CD4-positive, alpha-beta T cell treated with Interleukin-1 beta for 1 hour (primary cell): ENCODE results near the gene GRK6.

Experiments
- DNase-seq, 2 donors: peaks; one replicate each; pipeline ENCODE4 v3.0.0-alpha.2; 2020 to 2022

Gene GRK6

GRCh38 chr5:177426566-177427210 lies at the start of gene GRK6:
Gene GRK6, plus strand, starts transcription at chr5:177426676. Its CDS starts 170 bp downstream, at chr5:177426846.
- peak; percentile 77 to 80 for DNase-seq

DNA sequence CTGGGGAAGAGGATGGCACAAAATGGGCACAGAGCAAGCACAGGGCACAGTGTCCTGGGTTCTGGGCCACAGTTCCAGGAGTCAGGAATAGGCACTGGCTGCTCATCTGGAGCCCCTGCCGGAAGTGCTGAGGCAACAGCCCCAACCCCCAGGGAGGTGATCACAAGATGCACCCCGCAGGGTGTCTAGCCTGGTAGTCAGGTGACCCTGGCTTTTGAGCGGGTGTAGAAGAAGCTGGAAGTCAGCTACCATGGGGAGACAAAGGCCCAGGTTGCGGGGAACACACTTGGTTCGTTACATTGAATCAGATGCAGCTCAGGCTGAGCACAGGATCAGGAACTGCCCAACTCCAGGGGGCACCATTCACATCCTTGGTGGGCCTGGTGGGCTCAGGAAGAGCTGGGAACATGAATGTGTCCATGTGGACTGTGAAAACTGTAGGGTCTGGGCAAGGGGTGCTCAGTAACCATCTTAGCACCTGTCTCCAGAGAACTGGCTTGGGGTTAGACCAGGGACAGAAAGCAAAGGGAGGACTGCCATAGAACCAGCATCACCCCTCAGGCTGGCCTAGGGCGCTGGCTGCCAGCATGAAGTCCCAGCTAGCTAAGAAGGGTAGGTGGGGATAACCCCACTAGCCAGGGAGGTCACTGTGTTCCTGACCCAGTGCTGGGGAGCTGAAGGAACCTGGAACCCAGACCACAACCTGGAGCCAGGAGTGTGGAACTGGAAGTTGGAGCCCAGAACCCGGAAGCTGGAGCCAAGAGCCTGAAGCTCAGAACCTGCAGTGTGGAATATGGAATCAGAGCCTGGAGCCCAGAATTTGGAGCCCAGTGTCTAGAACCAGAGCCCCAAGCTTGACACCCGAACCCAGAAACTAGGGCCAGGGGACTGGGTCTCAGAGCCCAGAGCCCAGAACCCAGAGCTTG lies 48.4 kb upstream of the GRK6 start:
- DNase-seq = no peak

- DNase-seq = no peak
Measured at GRCh38 chr5:177378884-177379883, 47.3 kb upstream of the GRK6 start.

- DNase-seq = no peak
Measured at GRCh38 chr5:177380805-177381126, 45.7 kb upstream of the GRK6 start.

- peak in 1 of 2 donors; percentile 34 for DNase-seq
Measured at GRCh38 chr5:177382423-177383029, 44.0 kb upstream of the GRK6 start.

DNA sequence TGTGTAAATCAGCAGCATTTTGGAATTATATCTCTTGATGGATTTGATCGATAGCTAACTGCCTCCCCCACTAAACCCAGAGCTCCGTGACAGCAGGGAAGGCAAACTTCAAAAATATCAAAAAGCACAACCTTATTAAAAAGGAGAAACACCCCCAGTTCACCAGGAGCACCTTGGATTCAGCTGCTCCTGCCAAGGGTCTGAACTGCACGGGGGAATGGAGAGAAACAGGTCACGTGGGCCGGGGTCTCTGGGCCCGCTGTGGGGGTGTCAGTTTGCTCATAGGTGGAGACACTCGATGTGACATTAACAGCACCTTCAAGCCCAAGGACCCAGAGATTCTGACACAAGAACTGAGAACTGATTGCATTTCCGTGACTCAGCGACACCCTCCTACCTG lies 43.3 kb upstream of the GRK6 start:
- no peak for DNase-seq

DNA sequence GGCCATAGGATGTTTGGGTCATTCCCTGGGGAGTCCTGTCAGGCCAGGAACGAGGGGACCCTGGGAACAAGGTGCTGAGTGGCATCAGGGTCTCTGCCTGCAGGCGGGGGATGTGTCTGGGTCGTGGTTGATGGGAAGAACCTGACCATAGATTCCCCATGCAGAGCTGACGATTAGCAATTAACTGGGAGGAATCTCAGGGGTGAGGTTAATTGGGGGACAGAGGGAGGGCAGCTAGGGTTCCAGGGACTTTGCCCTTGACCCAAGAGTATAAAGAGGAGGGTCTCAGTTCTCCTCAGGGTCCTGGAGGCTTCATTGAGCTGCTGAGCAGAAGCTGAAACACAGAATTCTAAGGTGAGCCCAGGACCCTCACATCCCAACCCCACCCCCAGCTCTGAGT lies 42.3 kb upstream of the GRK6 start, which contains the start of gene SLC34A1:
Gene SLC34A1, plus strand, starts transcription at position 301 of the 400 bp plus-strand sequence. CDS start 1,308 bp downstream, outside the sequence.
- no peak for DNase-seq

GRCh38 chr5:177385720-177386119 lies 40.8 kb upstream of the GRK6 start:
- DNase-seq = no peak

DNA sequence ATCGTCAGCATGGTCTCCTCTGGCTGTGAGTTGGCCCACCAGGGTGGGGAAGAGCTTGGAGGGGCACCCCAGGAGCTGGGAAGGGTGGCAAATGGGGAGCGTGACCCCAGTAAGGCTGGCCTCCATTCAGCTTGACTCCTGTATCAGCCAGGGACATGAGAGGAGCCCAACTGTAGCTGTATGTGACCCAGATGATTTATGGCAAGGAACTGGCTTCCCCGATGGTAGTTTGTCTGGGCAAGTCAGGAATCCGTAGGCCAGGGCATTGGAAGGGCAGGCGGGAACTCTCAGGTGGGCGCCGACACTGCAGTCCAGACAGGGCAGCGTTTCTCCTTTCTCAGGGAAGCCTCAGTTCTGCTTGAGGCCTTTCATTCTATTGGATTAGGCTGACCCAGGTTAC lies 39.9 kb upstream of the GRK6 start:
- no peak for DNase-seq

DNA sequence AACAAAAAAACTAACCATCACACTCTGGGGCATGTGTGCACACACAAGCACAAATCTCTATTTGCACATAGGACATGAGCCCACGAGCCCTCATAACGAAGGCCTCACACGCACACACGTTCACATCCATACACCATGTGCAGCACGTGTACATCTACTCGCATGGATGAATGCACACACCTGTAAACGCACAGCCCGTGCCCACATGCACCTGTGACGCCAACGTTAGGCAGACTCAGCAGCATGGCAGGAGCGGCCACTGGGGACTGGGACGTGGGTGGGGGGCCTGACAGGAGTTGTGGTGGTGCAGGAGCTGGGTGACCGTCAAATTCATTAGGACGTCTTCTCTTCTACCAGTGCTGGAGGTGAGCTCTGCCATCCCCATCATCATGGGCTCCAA lies 39.1 kb upstream of the GRK6 start:
- no peak for DNase-seq

GRCh38 chr5:177388521-177389052 lies 37.9 kb upstream of the GRK6 start:
- DNase-seq = no peak

- peak; percentile 59 to 70 for DNase-seq
Measured at GRCh38 chr5:177389241-177390169, 37.0 kb upstream of the GRK6 start.

GRCh38 chr5:177390363-177391300 lies 35.8 kb upstream of the GRK6 start:
- peak; percentile 88 to 90 for DNase-seq

- DNase-seq = no peak
Measured at GRCh38 chr5:177392765-177393164, 33.7 kb upstream of the GRK6 start.

- no peak for DNase-seq
Measured at GRCh38 chr5:177393206-177393765, 33.2 kb upstream of the GRK6 start.

- DNase-seq = no peak
Measured at GRCh38 chr5:177393990-177394389, 32.5 kb upstream of the GRK6 start.

DNA sequence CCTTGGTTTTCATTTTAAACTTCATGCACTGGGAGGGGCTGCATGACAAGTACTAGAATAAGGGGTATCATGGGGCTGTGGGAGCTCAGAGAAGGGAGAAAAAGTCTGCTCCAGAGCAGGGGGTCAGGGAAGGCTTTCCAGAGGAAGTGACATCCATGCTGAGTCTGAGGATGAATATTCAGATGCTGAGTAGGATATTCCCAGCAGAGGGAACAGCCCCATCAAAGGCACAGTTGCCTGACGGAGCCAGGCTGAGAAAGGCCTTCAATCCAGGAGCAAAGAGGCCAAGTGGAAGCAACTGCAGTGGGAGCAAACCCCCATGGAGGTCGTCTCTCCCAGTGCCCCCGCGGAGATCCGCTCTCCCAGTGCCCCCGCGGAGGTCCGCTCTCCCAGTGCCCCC lies 30.4 kb upstream of the GRK6 start:
- no peak for DNase-seq

DNA sequence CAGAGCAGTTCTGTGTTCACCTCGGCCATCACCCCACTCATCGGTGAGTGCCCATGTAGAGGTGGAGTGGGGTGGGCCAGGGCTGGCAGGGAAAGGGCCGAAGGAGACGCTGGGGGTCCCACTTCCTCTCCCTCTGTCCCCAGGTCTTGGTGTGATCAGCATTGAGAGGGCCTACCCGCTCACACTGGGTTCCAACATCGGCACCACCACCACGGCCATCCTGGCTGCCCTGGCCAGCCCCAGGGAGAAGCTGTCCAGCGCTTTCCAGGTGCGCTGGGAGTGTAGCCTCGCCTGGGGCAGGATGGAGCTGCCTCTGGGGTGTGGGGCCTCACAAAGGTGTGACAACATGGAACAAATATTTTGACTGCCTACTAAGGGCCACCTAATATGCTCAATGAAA lies 29.7 kb upstream of the GRK6 start:
- DNase-seq = no peak

- DNase-seq = no peak
Measured at GRCh38 chr5:177397875-177398390, 28.5 kb upstream of the GRK6 start.
